ENCODE data around the gene DRC7. TPM values are rescaled to one million over a fixed set of nuclear protein-coding genes. Genes with fewer than 3 reads are reported as not detected.

Gene DRC7
- total RNA-seq, 2 donors from 2014 or later, result 1.6 to 1.8 TPM

- TF ChIP-seq, protein P1, sequence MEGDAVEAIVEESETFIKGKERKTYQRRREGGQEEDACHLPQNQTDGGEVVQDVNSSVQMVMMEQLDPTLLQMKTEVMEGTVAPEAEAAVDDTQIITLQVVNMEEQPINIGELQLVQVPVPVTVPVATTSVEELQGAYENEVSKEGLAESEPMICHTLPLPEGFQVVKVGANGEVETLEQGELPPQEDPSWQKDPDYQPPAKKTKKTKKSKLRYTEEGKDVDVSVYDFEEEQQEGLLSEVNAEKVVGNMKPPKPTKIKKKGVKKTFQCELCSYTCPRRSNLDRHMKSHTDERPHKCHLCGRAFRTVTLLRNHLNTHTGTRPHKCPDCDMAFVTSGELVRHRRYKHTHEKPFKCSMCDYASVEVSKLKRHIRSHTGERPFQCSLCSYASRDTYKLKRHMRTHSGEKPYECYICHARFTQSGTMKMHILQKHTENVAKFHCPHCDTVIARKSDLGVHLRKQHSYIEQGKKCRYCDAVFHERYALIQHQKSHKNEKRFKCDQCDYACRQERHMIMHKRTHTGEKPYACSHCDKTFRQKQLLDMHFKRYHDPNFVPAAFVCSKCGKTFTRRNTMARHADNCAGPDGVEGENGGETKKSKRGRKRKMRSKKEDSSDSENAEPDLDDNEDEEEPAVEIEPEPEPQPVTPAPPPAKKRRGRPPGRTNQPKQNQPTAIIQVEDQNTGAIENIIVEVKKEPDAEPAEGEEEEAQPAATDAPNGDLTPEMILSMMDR (conservative IDR thresholded peaks at IDR 0.05), result no peak
- Histone ChIP-seq H3K27me3 (ENCODE audit: control insufficient read depth, insufficient read depth, low read length, poor library complexity, severe bottlenecking) (no peaks in the 10 kb centered on the region), H3K4me3 (ENCODE audit: low read length) (no peak overlapping the region), H3K27ac (ENCODE audit: low read depth, low read length) (peak overlapping the region; percentile 49), H3K36me3 (ENCODE audit: control insufficient read depth, insufficient read depth, low read length) (peaks cover 15% of the 10 kb centered on the region), H3K4me1 (ENCODE audit: control insufficient read depth, insufficient read depth, low read length) (no peaks in the 10 kb centered on the region), H3K9me3 (ENCODE audit: control insufficient read depth, low read length) (no peaks in the 10 kb centered on the region), H3K9ac (ENCODE audit: extremely low read depth, low read length, poor library complexity, severe bottlenecking) (no peak overlapping the region)
- no peaks in the 10 kb centered on the region for H3K9me3 Mint-ChIP-seq
- no peak overlapping the region for H3K4me3 Mint-ChIP-seq
- no peaks in the 10 kb centered on the region for H3K27me3 Mint-ChIP-seq (ENCODE audit: insufficient read depth)
- 91 to 93% methylated on average over 19 to 32 of the region's 33 CpGs for WGBS, 2 experiments (ENCODE audit: insufficient coverage in 1 of 2, insufficient read length in 1 of 2)
- H3K27ac Mint-ChIP-seq, result no peak overlapping the region
- peaks cover 34% of the 10 kb centered on the region for H3K36me3 Mint-ChIP-seq (ENCODE audit: low read depth)
- H3K4me1 Mint-ChIP-seq, result peaks cover 2% of the 10 kb centered on the region
- no peak for DNase-seq
These were observed 63.9 kb downstream of the DRC7 start for GRCh38 chr16:57758331-57759117.

- no peaks in the 10 kb centered on the region for H3K9me3 ChIP-seq (ENCODE audit: control insufficient read depth, low read length)
- no peak overlapping the region for H3K4me3 Mint-ChIP-seq
- DNase-seq, result no peak
- WGBS, 2 experiments (ENCODE audit: insufficient coverage in 1 of 2, insufficient read length in 1 of 2), result 76 to 94% methylated on average over 2 to 6 of the region's 7 CpGs
- TF ChIP-seq, protein P1 (conservative IDR thresholded peaks at IDR 0.05), result no peak
- no peaks in the 10 kb centered on the region for H3K4me1 ChIP-seq (ENCODE audit: control insufficient read depth, insufficient read depth, low read length)
- no peak overlapping the region for H3K27ac Mint-ChIP-seq
- no peak overlapping the region for H3K27ac ChIP-seq (ENCODE audit: low read depth, low read length)
- H3K27me3 Mint-ChIP-seq (ENCODE audit: insufficient read depth), result no peaks in the 10 kb centered on the region
- H3K4me1 Mint-ChIP-seq, result peaks cover 2% of the 10 kb centered on the region
- no peaks in the 10 kb centered on the region for H3K9me3 Mint-ChIP-seq
- H3K27me3 ChIP-seq (ENCODE audit: control insufficient read depth, insufficient read depth, low read length, poor library complexity, severe bottlenecking), result no peaks in the 10 kb centered on the region
- peaks cover 32% of the 10 kb centered on the region for H3K36me3 Mint-ChIP-seq (ENCODE audit: low read depth)
- no peak overlapping the region for H3K4me3 ChIP-seq (ENCODE audit: low read length)
- H3K36me3 ChIP-seq (ENCODE audit: control insufficient read depth, insufficient read depth, low read length), result peaks cover 19% of the 10 kb centered on the region
- no peak overlapping the region for H3K9ac ChIP-seq (ENCODE audit: extremely low read depth, low read length, poor library complexity, severe bottlenecking)
These were observed 64.5 kb downstream of the DRC7 start for GRCh38 chr16:57759131-57759530.

GRCh38 chr16:57759541-57760356 is 65.1 kb downstream of the DRC7 start:
- Histone ChIP-seq H3K9ac (ENCODE audit: extremely low read depth, low read length, poor library complexity, severe bottlenecking) (no peak overlapping the region), H3K4me3 (ENCODE audit: low read length) (no peak overlapping the region), H3K27ac (ENCODE audit: low read depth, low read length) (no peak overlapping the region), H3K4me1 (ENCODE audit: control insufficient read depth, insufficient read depth, low read length) (no peaks in the 10 kb centered on the region), H3K27me3 (ENCODE audit: control insufficient read depth, insufficient read depth, low read length, poor library complexity, severe bottlenecking) (no peaks in the 10 kb centered on the region), H3K9me3 (ENCODE audit: control insufficient read depth, low read length) (no peaks in the 10 kb centered on the region), H3K36me3 (ENCODE audit: control insufficient read depth, insufficient read depth, low read length) (peaks cover 24% of the 10 kb centered on the region)
- 85 to 91% methylated on average over 10 to 21 of the region's 21 CpGs for WGBS, 2 experiments (ENCODE audit: insufficient coverage in 1 of 2, insufficient read length in 1 of 2)
- no peak overlapping the region for H3K4me3 Mint-ChIP-seq
- DNase-seq, result no peak
- no peak overlapping the region for H3K27ac Mint-ChIP-seq
- peaks cover 2% of the 10 kb centered on the region for H3K4me1 Mint-ChIP-seq
- no peaks in the 10 kb centered on the region for H3K27me3 Mint-ChIP-seq (ENCODE audit: insufficient read depth)
- TF ChIP-seq, protein P1 (conservative IDR thresholded peaks at IDR 0.05), result no peak
- no peaks in the 10 kb centered on the region for H3K9me3 Mint-ChIP-seq
- H3K36me3 Mint-ChIP-seq (ENCODE audit: low read depth), result peaks cover 33% of the 10 kb centered on the region
